Caco-2 (cell line): ENCODE results near the gene VPS26A. TPM values are rescaled to one million over a fixed set of nuclear protein-coding genes. Genes with fewer than 3 reads are reported as not detected.

Source experiments
- BruUV-seq: library from RNA; stranded (reverse); fragments of 400-500 nt; replicated peaks from 2 replicates; lab custom pipeline; 2021; lab: Mats Ljungman, UMichigan
- CTCF ChIA-PET: fragments of 300-600 bp; sonication (Branson Sonifier 250); formaldehyde crosslinking; loops from one replicate; lab custom pipeline; 2022; ENCODE audit warnings: antibody characterized with exemption; lab: Charles Lee
- POLR2A ChIA-PET: fragments of 300-600 bp; sonication (Branson Sonifier 250); formaldehyde crosslinking; loops from one replicate; lab custom pipeline; 2022; ENCODE audit warnings: antibody characterized with exemption; lab: Charles Lee
- DNase-seq, 2 experiments: peaks; one replicate each; pipeline versions ENCODE4 v3.0.0 to v3.0.0-alpha.2; 2020 to 2022
- H3K27me3 ChIP-seq: replicated peaks from 2 replicates; pipeline ENCODE4 v1.6.0; 2011; ENCODE audit warnings: low read length; ENCODE audit not compliant: control insufficient read depth, insufficient read depth
- H3K36me3 ChIP-seq: 2 replicates; pipeline ENCODE4 v1.5.1; 2011; ENCODE audit warnings: low read length; ENCODE audit not compliant: control insufficient read depth, insufficient read depth
- H3K4me1 ChIP-seq: fragments of 250-450 bp; sonication (Bioruptor Pico); 2 replicates; pipeline ENCODE4 v1.5.1; 2020; ENCODE audit warnings: mild to moderate bottlenecking
- H3K4me3 ChIP-seq: 2 replicates; pipeline ENCODE4 v1.5.1; 2011; ENCODE audit warnings: low read depth, mild to moderate bottlenecking, control low read depth, low read length
- H3K9me3 ChIP-seq: fragments of 250-450 bp; sonication (Bioruptor Pico); 2 replicates; pipeline ENCODE4 v1.5.1; 2020; ENCODE audit warnings: mild to moderate bottlenecking, moderate library complexity
- H3K27ac Mint-ChIP-seq: one replicate; pipeline ENCODE4 v1.8.0; 2022; ENCODE audit warnings: mixed read lengths; ENCODE audit not compliant: unreplicated experiment
- H3K27me3 Mint-ChIP-seq: one replicate; pipeline ENCODE4 v1.8.0; 2022; ENCODE audit warnings: mixed read lengths; ENCODE audit not compliant: insufficient read depth, unreplicated experiment
- H3K36me3 Mint-ChIP-seq: one replicate; pipeline ENCODE4 v1.8.0; 2022; ENCODE audit warnings: mild to moderate bottlenecking, mixed read lengths; ENCODE audit not compliant: insufficient read depth, unreplicated experiment
- H3K4me1 Mint-ChIP-seq: one replicate; pipeline ENCODE4 v1.8.0; 2022; ENCODE audit warnings: low read depth, mixed read lengths; ENCODE audit not compliant: unreplicated experiment
- H3K4me3 Mint-ChIP-seq: one replicate; pipeline ENCODE4 v1.8.0; 2022; ENCODE audit warnings: mild to moderate bottlenecking, moderate library complexity, mixed read lengths; ENCODE audit not compliant: unreplicated experiment
- H3K9me3 Mint-ChIP-seq: one replicate; pipeline ENCODE4 v1.8.0; 2022; ENCODE audit warnings: mixed read lengths; ENCODE audit not compliant: unreplicated experiment
- CTCF ChIP-seq, 2 experiments: fragments of 200-600 bp in 1 of 2; IDR thresholded peaks; 1 replicate in 1 of 2; 2 replicates in 1 of 2; pipeline versions ENCODE4 v1.5.1 to v1.8.0; 2011 to 2022; ENCODE audit warnings: antibody characterized with exemption in 1 of 2, control low read depth in 1 of 2, inconsistent platforms in 1 of 2, low read depth in 1 of 2, low read length in 1 of 2, mild to moderate bottlenecking in 1 of 2, moderate library complexity in 1 of 2; ENCODE audit not compliant: insufficient read depth in 1 of 2, severe bottlenecking in 1 of 2, unreplicated experiment in 1 of 2
- intact Hi-C: fragments of 100-400 bp; cut with micrococcal nuclease; formaldehyde crosslinking; loops from one replicate; pipeline ENCODE4 v1.10.0; 2022; ENCODE audit not compliant: unreplicated experiment
- total RNA-seq: library from RNA; stranded (reverse); gene quantifications from 2 replicates; pipeline ENCODE4 v1.2.3, GENCODE V29; 2022

VPS26A gene
- total RNA-seq, 1 experiment from 2014 or later, result 143 TPM

- CTCF ChIA-PET, result interaction anchor here (0.6 to 1.2 kb wide), 4 partner anchors 37 to 349 kb away, joined by 3 to 5 read pairs (median 4); partner anchors contain the start of gene SUPV3L1
- DNase-seq, result peak; percentile 38 to 75
- Mint-ChIP-seq H3K4me1 (peaks cover 39% of the 10 kb centered on the region), H3K27ac (peak overlapping the region; percentile 74), H3K27me3 (no peaks in the 10 kb centered on the region), H3K9me3 (no peaks in the 10 kb centered on the region), H3K4me3 (no peak overlapping the region), H3K36me3 (peaks cover 10% of the 10 kb centered on the region)
- H3K27me3 ChIP-seq, result no peaks in the 10 kb centered on the region
- no TSS peak for BruUV-seq
- intact Hi-C loops, result no loop called here
- H3K36me3 ChIP-seq, result no peaks in the 10 kb centered on the region
- TF ChIP-seq CTCF (IDR thresholded peaks at IDR 0.05; ENCODE audit: insufficient read depth in 1 of 2, low read depth in 1 of 2, low read length in 1 of 2, severe bottlenecking in 1 of 2, unreplicated experiment in 1 of 2), result no peak
- peaks cover 40% of the 10 kb centered on the region for H3K4me1 ChIP-seq
- no peak overlapping the region for H3K4me3 ChIP-seq
- no peaks in the 10 kb centered on the region for H3K9me3 ChIP-seq
- POLR2A ChIA-PET, result interaction anchor here (0.7 kb wide), 1 partner anchor 100 kb away, joined by 6 read pairs; no protein-coding TSS in a partner anchor
Observed at GRCh38 chr10:69217119-69217754, 93.3 kb downstream of the VPS26A start.

- no peaks in the 10 kb centered on the region for H3K27me3 ChIP-seq
- no peaks in the 10 kb centered on the region for H3K9me3 Mint-ChIP-seq
- TF ChIP-seq CTCF (IDR thresholded peaks at IDR 0.05; ENCODE audit: insufficient read depth in 1 of 2, low read depth in 1 of 2, low read length in 1 of 2, severe bottlenecking in 1 of 2, unreplicated experiment in 1 of 2), result no peak
- H3K4me1 Mint-ChIP-seq, result peaks cover 34% of the 10 kb centered on the region
- POLR2A ChIA-PET, result no interaction called here
- H3K9me3 ChIP-seq, result no peaks in the 10 kb centered on the region
- H3K4me1 ChIP-seq, result peaks cover 56% of the 10 kb centered on the region
- H3K4me3 ChIP-seq, result no peak overlapping the region
- H3K4me3 Mint-ChIP-seq, result no peak overlapping the region
- CTCF ChIA-PET, result no interaction called here
- H3K36me3 ChIP-seq, result no peaks in the 10 kb centered on the region
- intact Hi-C loops, result no loop called here
- no peak for DNase-seq
- peaks cover 10% of the 10 kb centered on the region for H3K36me3 Mint-ChIP-seq
- no peaks in the 10 kb centered on the region for H3K27me3 Mint-ChIP-seq
- no peak overlapping the region for H3K27ac Mint-ChIP-seq
- BruUV-seq, result no TSS peak
Observed at GRCh38 chr10:69218831-69219230, 94.9 kb downstream of the VPS26A start.

GRCh38 chr10:69220041-69220451 is 96.1 kb downstream of the VPS26A start, which contains the start of gene HKDC1:
Gene HKDC1, plus strand, starts transcription at chr10:69220332. Its CDS starts 104 bp downstream, at chr10:69220436.
- intact Hi-C loops, result no loop called here
- no peaks in the 10 kb centered on the region for H3K9me3 ChIP-seq
- ChIA-PET POLR2A (interaction anchor here (1.0 kb wide), 1 partner anchor 40 kb away, joined by 4 read pairs; the partner anchor contains the start of gene SUPV3L1), CTCF (interaction anchor here (0.6 to 1.5 kb wide), 4 partner anchors 15 to 1541 kb away, joined by 3 to 10 read pairs (median 8); no protein-coding TSS in a partner anchor)
- H3K27me3 ChIP-seq, result no peaks in the 10 kb centered on the region
- H3K36me3 ChIP-seq, result no peaks in the 10 kb centered on the region
- H3K9me3 Mint-ChIP-seq, result no peaks in the 10 kb centered on the region
- H3K4me1 Mint-ChIP-seq, result peaks cover 33% of the 10 kb centered on the region
- TF ChIP-seq CTCF (IDR thresholded peaks at IDR 0.05; ENCODE audit: insufficient read depth in 1 of 2, low read depth in 1 of 2, low read length in 1 of 2, severe bottlenecking in 1 of 2, unreplicated experiment in 1 of 2), result no peak
- DNase-seq, result peak; percentile 47 to 71
- peaks cover 68% of the 10 kb centered on the region for H3K4me1 ChIP-seq
- peak within 1 kb of the TSS; percentile 86 for H3K27ac Mint-ChIP-seq
- peak within 1 kb of the TSS; percentile 68 for H3K4me3 Mint-ChIP-seq
- BruUV-seq, result no TSS peak
- H3K4me3 ChIP-seq, result peak within 1 kb of the TSS; percentile 23
- H3K27me3 Mint-ChIP-seq, result no peaks in the 10 kb centered on the region
- peaks cover 10% of the 10 kb centered on the region for H3K36me3 Mint-ChIP-seq
